Pancreas (tissue), 10 donors: ENCODE data around the gene POT1. TPM values are rescaled to one million over a fixed set of nuclear protein-coding genes. Genes with fewer than 3 reads are reported as not detected.

Experiments
- ATAC-seq, 4 donors: fragments of 200-7000 bp; cut with Tn5 transposase; one replicate each; pipeline versions ENCODE4 v1.8.0 to v1.9.1; 2020; ENCODE audit warnings: mild to moderate bottlenecking in 4 of 4, moderate library complexity in 4 of 4
- DNase-seq, 6 donors: peaks; one replicate each; pipeline ENCODE4 v3.0.0-alpha.2; 2020
- FAIRE-seq: peaks from 2 replicates; lab custom pipeline; 2012; peaks lifted over from hg19 to GRCh38; lab: Jason Lieb, UNC
- H3K27ac ChIP-seq, 4 donors: fragments of 200-600 bp; sonication (generic); 1 replicate in 3 of 4; 2 replicates in 1 of 4; pipeline versions ENCODE4 v1.5.0 to v1.8.0; 2020
- H3K27me3 ChIP-seq, 4 donors: fragments of 200-600 bp; one replicate each; pipeline ENCODE4 v1.8.0; 2021
- H3K36me3 ChIP-seq, 3 donors: fragments of 200-600 bp; sonication (generic) in 1 of 3; one replicate each; pipeline versions ENCODE4 v1.5.0 to v1.8.0; 2020 to 2021
- H3K4me1 ChIP-seq, 3 donors: fragments of 200-600 bp; one replicate each; pipeline ENCODE4 v1.8.0; 2021
- H3K4me3 ChIP-seq, 4 donors: fragments of 200-600 bp; sonication (generic) in 2 of 4; one replicate each; pipeline versions ENCODE4 v1.5.0 to v1.8.0; 2020 to 2021
- H3K9me3 ChIP-seq, 4 donors: fragments of 200-600 bp; one replicate each; pipeline ENCODE4 v1.8.0; 2021
- WGBS, 2 donors: extraction: QIAGEN DNeasy Blood & Tissue Kit; methylation state at CpG; one replicate each; pipeline ENCODE4 v1.1.7; 2013; 5-methylcytosine and 5-hydroxymethylcytosine counted together
- intact Hi-C, 3 donors: fragments of 100-400 bp; cut with DNase I; formaldehyde crosslinking; loops; one replicate each; pipeline versions ENCODE4 v1.11.1 to v1.14.2; 2022
- polyA plus RNA-seq, 2 donors: library from polyadenylated mRNA; stranded (reverse); fragments of 200-250 nt; gene quantifications; one replicate each; pipeline ENCODE4 v1.2.3, GENCODE V29; 2013
- total RNA-seq, 6 donors: library from RNA; stranded (reverse); fragmentation: NEBNext Ultra II Directional in 4 of 6; extraction: Animal tissue kit (Norgen Biotek cat#: 25700) in 4 of 6; gene quantifications; one replicate each; pipeline versions ENCODE4 v1.2.1 to v1.2.4, GENCODE V29; 2021 to 2023
- TF ChIP-seq, protein P1 (sequence below), 4 donors: fragments of 200-600 bp; sonication (generic) in 3 of 4; IDR thresholded peaks; one replicate each; pipeline versions ENCODE4 v1.5.0 to v1.8.0; 2021; ENCODE audit warnings: antibody characterized with exemption in 4 of 4
- donor health status: healthy with polysubstance abuse.
- donor health status: DM: no; HTN: no; CAD: no; lungs with moderate emphysema.
- donor health status: DM: no; HTN: no; CAD: no.
- donor health status: control.
- donor health status: control.
- donor health status: Bipolar disorder and iron deficiency.
- donor health status: DM: yes; HTN: yes; CAD: no.
- donor health status: DM: no; HTN: no; CAD: no.
- donor health status: DM: no; HTN: no; CAD: no.
- donor health status: DM: yes; HTN: yes; CAD: no.

POT1 gene
- total and polyA plus RNA-seq, 8 donors = 2.5 to 9.8 (median 7.2) TPM

DNA sequence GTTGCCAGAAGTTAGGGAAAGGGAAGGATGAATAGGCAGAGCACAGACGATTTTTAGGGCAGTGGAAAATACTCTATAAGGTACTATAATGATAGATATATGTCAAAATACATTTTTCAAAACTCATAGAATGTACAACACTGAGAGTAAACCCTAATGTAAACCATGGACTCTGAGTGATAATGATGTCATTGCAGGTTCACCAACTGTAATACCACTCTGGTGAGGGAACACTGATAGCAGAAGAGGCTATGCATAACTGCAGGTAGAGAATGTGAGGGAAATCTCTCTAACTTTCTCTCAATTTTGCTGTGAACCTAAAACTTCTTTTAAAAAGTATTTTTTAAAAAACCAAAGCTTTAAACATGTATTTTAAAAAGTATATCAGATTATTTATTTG lies 22.1 kb downstream of the POT1 start:
- 71 to 81% methylated on average over 1 of the region's 1 CpG for WGBS, 2 donors
- Histone ChIP-seq H3K4me3 (no peak overlapping the region), H3K36me3 (no peaks in the 10 kb centered on the region), H3K9me3 (no peaks in the 10 kb centered on the region), H3K27me3 (no peaks in the 10 kb centered on the region), H3K27ac (no peak overlapping the region), H3K4me1 (no peaks in the 10 kb centered on the region)
- no peak for FAIRE-seq
- ATAC-seq = no peak
- intact Hi-C loops = no loop called here
- DNase-seq = no peak
- TF ChIP-seq, protein P1, sequence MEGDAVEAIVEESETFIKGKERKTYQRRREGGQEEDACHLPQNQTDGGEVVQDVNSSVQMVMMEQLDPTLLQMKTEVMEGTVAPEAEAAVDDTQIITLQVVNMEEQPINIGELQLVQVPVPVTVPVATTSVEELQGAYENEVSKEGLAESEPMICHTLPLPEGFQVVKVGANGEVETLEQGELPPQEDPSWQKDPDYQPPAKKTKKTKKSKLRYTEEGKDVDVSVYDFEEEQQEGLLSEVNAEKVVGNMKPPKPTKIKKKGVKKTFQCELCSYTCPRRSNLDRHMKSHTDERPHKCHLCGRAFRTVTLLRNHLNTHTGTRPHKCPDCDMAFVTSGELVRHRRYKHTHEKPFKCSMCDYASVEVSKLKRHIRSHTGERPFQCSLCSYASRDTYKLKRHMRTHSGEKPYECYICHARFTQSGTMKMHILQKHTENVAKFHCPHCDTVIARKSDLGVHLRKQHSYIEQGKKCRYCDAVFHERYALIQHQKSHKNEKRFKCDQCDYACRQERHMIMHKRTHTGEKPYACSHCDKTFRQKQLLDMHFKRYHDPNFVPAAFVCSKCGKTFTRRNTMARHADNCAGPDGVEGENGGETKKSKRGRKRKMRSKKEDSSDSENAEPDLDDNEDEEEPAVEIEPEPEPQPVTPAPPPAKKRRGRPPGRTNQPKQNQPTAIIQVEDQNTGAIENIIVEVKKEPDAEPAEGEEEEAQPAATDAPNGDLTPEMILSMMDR (IDR thresholded peaks at IDR 0.05) = no peak

DNA sequence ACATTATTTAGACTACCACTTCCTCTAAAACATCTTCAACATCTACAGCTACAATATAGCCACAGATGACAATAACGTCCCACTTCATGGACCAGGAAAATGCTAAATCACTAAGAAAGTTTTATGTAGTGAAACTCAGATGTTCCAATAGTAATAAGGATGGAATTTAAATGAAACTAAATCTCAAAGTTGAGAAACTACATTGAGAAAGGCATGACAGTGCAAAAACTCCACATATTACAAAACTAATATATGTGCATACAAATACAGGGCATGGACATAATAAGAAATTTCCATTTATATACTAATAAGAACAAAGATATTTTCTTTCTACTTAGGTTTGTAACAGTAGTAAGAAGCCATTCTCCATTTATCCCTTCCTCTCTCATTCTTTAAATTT lies 31.1 kb downstream of the POT1 start:
- 88 to 95% methylated on average over 1 of the region's 1 CpG for WGBS, 2 donors
- TF ChIP-seq, protein P1 (IDR thresholded peaks at IDR 0.05) = no peak
- DNase-seq (no peak), ATAC-seq (no peak), FAIRE-seq (no peak)
- Histone ChIP-seq H3K36me3 (no peaks in the 10 kb centered on the region), H3K4me1 (peaks cover 0 to 4% (median 0%) of the 10 kb centered on the region in 3 donors), H3K4me3 (no peak overlapping the region), H3K27me3 (no peaks in the 10 kb centered on the region), H3K9me3 (no peaks in the 10 kb centered on the region), H3K27ac (no peak overlapping the region)
- intact Hi-C loops = no loop called here

DNA sequence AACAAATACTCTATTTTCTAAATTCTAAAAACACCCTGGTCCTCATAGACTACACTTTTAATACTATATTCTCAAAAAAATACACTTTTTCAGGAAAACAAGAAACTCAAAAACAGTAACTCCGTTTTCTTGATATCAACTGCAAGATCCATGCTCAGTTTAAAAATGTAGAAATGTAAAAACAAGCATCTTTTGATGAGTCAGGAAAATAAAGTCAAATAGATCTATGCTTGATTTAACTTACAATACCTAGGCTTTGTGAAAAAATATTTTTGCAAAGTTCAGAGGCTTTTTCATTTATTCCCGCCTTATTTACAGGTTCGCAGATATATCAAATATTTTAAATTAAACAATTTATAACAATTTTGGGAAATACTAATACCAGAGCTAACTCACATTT lies 33.6 kb downstream of the POT1 start:
- no peak overlapping the region for H3K27ac ChIP-seq
- intact Hi-C loops = no loop called here
- H3K9me3 ChIP-seq = no peaks in the 10 kb centered on the region
- peaks cover 0 to 4% (median 0%) of the 10 kb centered on the region in 3 donors for H3K4me1 ChIP-seq
- H3K4me3 ChIP-seq = no peak overlapping the region
- 97% methylated on average over 3 of the region's 3 CpGs for WGBS, 2 donors
- TF ChIP-seq, protein P1 (IDR thresholded peaks at IDR 0.05) = no peak
- ATAC-seq = no peak
- H3K36me3 ChIP-seq = peaks cover 0 to 10% (median 0%) of the 10 kb centered on the region in 3 donors
- no peak for FAIRE-seq
- DNase-seq = no peak
- H3K27me3 ChIP-seq = no peaks in the 10 kb centered on the region

DNA sequence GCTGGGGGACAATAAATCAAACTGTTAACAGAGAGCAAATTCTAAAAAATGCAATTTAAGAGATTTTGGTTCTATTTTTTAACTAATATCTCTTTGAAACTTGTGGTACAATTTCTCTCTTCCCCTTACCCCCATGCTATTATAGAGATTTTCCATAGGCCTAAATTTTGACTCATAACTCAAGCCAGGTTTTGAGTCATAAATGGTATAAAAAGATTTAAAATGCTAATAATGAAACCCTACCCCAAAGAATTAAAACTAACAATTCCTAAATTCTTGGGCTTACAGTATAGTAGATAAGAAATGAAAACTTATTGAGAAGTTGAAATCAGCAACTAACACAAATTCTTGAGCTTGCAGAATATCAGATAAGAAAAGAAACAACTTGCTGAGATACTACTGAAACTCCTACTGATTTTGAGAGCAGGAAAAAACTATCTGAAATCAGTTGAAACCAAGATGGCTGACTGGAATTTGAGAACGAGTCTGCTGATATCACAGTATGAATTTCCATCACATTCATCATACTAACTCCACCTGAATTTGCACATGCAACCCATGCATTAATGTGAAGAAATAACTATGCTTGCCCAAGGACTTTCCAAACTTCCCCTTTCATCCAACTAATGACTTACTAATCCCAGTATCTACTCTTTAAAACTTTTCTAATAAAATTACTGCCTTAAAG lies 36.3 kb downstream of the POT1 start:
- Histone ChIP-seq H3K36me3 (peaks cover 0 to 10% (median 0%) of the 10 kb centered on the region in 3 donors), H3K4me1 (no peaks in the 10 kb centered on the region), H3K27me3 (no peaks in the 10 kb centered on the region), H3K27ac (no peak overlapping the region), H3K4me3 (no peak overlapping the region), H3K9me3 (no peaks in the 10 kb centered on the region)
- no peak for ATAC-seq
- WGBS, 2 donors = 71 to 90% methylated on average over 1 of the region's 1 CpG
- no peak for FAIRE-seq
- no peak for DNase-seq
- intact Hi-C loops = no loop called here
- TF ChIP-seq, protein P1 (IDR thresholded peaks at IDR 0.05) = no peak

DNA sequence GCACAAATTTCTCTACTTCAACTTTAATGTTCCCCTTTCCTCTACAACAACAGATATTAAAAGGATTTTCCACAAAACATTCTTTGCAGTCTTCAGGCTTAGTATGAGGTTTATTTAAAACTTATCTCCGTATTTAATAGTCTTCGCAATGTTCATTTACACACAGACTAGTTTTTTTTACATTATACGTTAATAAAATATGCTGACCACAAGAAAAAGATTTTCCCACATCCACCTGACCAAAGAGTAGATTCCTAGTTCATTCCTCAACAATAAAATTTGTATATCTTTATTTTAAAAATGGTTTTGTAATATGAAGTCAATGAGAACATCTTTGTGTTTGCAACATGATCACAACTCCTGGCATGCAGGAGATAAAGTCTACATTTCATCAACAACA lies 42.4 kb downstream of the POT1 start:
- H3K36me3 ChIP-seq = peaks cover 0 to 10% (median 0%) of the 10 kb centered on the region in 3 donors
- no peak for ATAC-seq
- H3K9me3 ChIP-seq = no peaks in the 10 kb centered on the region
- H3K4me1 ChIP-seq = no peaks in the 10 kb centered on the region
- no peak overlapping the region for H3K27ac ChIP-seq
- intact Hi-C loops = no loop called here
- H3K4me3 ChIP-seq = no peak overlapping the region
- TF ChIP-seq, protein P1 (IDR thresholded peaks at IDR 0.05) = no peak
- WGBS, 2 donors = 95 to 96% methylated on average over 3 of the region's 3 CpGs
- no peak for DNase-seq
- H3K27me3 ChIP-seq = no peaks in the 10 kb centered on the region
- no peak for FAIRE-seq
